Prostate gland (tissue), 2 donors: ENCODE measurements around the gene THAP7.

Source experiments
- POLR2A ChIP-seq: fragments of 450-650 bp; IDR thresholded peaks from one replicate; pipeline ENCODE4 v1.6.1; 2016; ENCODE audit warnings: antibody characterized with exemption, mild to moderate bottlenecking
- POLR2AphosphoS5 ChIP-seq: sonication (generic); formaldehyde crosslinking; IDR thresholded peaks from one replicate; pipeline ENCODE4 v1.6.1; 2017; ENCODE audit warnings: antibody characterized with exemption
- TF ChIP-seq, protein P1 (sequence below), 4 experiments: fragments of 200-600 bp in 2 of 4; fragments of 450-650 bp in 2 of 4; sonication (generic) in 2 of 4; IDR thresholded peaks; 1 replicate in 3 of 4; 2 replicates in 1 of 4; pipeline ENCODE4 v1.5.1; 2016 to 2019; ENCODE audit warnings: antibody characterized with exemption in 4 of 4, mild to moderate bottlenecking in 2 of 4, moderate library complexity in 2 of 4

DNA sequence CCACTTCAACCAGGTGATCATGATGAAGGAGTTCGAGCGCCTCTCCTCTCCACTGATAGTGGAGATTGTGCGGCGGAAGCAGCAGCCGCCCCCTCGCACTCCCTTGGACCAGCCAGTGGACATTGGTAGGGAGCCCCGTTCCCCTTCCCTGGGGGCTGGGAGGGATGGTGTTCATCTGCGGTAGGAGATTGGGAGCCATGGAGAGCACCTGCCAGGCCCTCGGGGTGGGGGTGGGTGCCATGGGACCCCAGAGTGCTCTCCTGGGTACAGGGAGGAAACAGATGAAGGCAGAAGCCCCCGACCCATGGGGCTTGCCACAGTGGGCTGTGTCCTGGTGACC lies 7.0 kb downstream of the THAP7 start:
- TF ChIP-seq, protein P1, sequence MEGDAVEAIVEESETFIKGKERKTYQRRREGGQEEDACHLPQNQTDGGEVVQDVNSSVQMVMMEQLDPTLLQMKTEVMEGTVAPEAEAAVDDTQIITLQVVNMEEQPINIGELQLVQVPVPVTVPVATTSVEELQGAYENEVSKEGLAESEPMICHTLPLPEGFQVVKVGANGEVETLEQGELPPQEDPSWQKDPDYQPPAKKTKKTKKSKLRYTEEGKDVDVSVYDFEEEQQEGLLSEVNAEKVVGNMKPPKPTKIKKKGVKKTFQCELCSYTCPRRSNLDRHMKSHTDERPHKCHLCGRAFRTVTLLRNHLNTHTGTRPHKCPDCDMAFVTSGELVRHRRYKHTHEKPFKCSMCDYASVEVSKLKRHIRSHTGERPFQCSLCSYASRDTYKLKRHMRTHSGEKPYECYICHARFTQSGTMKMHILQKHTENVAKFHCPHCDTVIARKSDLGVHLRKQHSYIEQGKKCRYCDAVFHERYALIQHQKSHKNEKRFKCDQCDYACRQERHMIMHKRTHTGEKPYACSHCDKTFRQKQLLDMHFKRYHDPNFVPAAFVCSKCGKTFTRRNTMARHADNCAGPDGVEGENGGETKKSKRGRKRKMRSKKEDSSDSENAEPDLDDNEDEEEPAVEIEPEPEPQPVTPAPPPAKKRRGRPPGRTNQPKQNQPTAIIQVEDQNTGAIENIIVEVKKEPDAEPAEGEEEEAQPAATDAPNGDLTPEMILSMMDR (IDR thresholded peaks at IDR 0.05) = no peak
- TF ChIP-seq POLR2A (no peak), POLR2AphosphoS5 (no peak)
